IMR-90 (cell line): ENCODE results near the gene DIP2A. TPM values are rescaled to one million over a fixed set of nuclear protein-coding genes. Genes with fewer than 3 reads are reported as not detected.

Experiments
- ATAC-seq: fragments of 200-7000 bp; cut with Tn5 transposase; 2 replicates; pipeline ENCODE4 v1.9.1; 2020; ENCODE audit warnings: low read depth, mild to moderate bottlenecking, moderate library complexity
- BruUV-seq: library from RNA; stranded (reverse); fragments of 400-500 nt; replicated peaks from 2 replicates; lab custom pipeline; 2021; lab: Mats Ljungman, UMichigan
- CTCF ChIA-PET: fragments of 300-600 bp; formaldehyde crosslinking; extraction: SDS; loops from one replicate; lab custom pipeline; 2021; ENCODE audit warnings: antibody characterized with exemption; lab: Yijun Ruan, JAX
- POLR2A ChIA-PET: fragments of 300-600 bp; sonication (Branson Sonifier 250); formaldehyde crosslinking; loops from one replicate; lab custom pipeline; 2022; ENCODE audit warnings: antibody characterized with exemption; ENCODE audit not compliant: unreplicated experiment; lab: Charles Lee
- DNase-seq: peaks from one replicate; pipeline ENCODE4 v3.0.0; 2013
- H2AFZ ChIP-seq: replicated peaks from 2 replicates; pipeline ENCODE3; 2013; ENCODE audit warnings: low read length, mild to moderate bottlenecking; ENCODE audit not compliant: poor library complexity
- H2AK5ac ChIP-seq: 2 replicates; pipeline ENCODE4 v1.6.1; 2013; ENCODE audit warnings: low read depth, low read length, inconsistent platforms
- H2AK9ac ChIP-seq: replicated peaks from 2 replicates; pipeline ENCODE3; 2013; ENCODE audit warnings: mild to moderate bottlenecking, low read depth, low read length, moderate library complexity; ENCODE audit not compliant: poor library complexity
- H2BK120ac ChIP-seq: 2 replicates; pipeline ENCODE4 v1.6.1; 2013; ENCODE audit warnings: low read depth, low read length, inconsistent platforms
- H2BK15ac ChIP-seq: 3 replicates; pipeline ENCODE4 v1.6.1; 2013; ENCODE audit warnings: low read depth, low read length, inconsistent platforms
- H2BK20ac ChIP-seq: 2 replicates; pipeline ENCODE4 v1.6.1; 2013; ENCODE audit warnings: low read depth, mild to moderate bottlenecking, inconsistent platforms, low read length, moderate library complexity
- H2BK5ac ChIP-seq: 2 replicates; pipeline ENCODE4 v1.6.1; 2013; ENCODE audit warnings: mild to moderate bottlenecking, low read depth, low read length, inconsistent platforms; ENCODE audit not compliant: poor library complexity, severe bottlenecking
- H3K14ac ChIP-seq: replicated peaks from 2 replicates; pipeline ENCODE4 v1.6.1; 2013; ENCODE audit warnings: low read depth, low read length, inconsistent platforms
- H3K18ac ChIP-seq: 2 replicates; pipeline ENCODE4 v1.6.1; 2013; ENCODE audit warnings: low read depth, low read length, control low read depth
- H3K23ac ChIP-seq: 2 replicates; pipeline ENCODE4 v1.6.1; 2013; ENCODE audit warnings: low read depth, low read length, inconsistent platforms
- H3K27ac ChIP-seq: 2 replicates; pipeline ENCODE4 v1.5.1; 2013; ENCODE audit warnings: mild to moderate bottlenecking, control low read depth, low read length; ENCODE audit not compliant: insufficient read depth
- H3K27me3 ChIP-seq: 2 replicates; pipeline ENCODE4 v1.6.1; 2013; ENCODE audit warnings: low read length; ENCODE audit not compliant: control insufficient read depth, insufficient read depth
- H3K36me3 ChIP-seq: 2 replicates; pipeline ENCODE4 v1.6.1; 2013; ENCODE audit warnings: low read length, mixed read lengths; ENCODE audit not compliant: control insufficient read depth, insufficient read depth
- H3K4ac ChIP-seq: 2 replicates; pipeline ENCODE4 v1.6.1; 2013; ENCODE audit warnings: low read depth, low read length, inconsistent platforms
- H3K4me1 ChIP-seq: 2 replicates; pipeline ENCODE4 v1.6.1; 2013; ENCODE audit warnings: low read length, mixed read lengths; ENCODE audit not compliant: control insufficient read depth, insufficient read depth
- H3K4me2 ChIP-seq: 2 replicates; pipeline ENCODE4 v1.6.1; 2013; ENCODE audit warnings: low read depth, mild to moderate bottlenecking, control low read depth, low read length, moderate library complexity
- H3K4me3 ChIP-seq: 2 replicates; pipeline ENCODE4 v1.5.1; 2013; ENCODE audit warnings: low read depth, mild to moderate bottlenecking, control low read depth, low read length, moderate library complexity; ENCODE audit not compliant: insufficient read depth
- H3K56ac ChIP-seq: 2 replicates; pipeline ENCODE4 v1.6.1; 2013; ENCODE audit warnings: low read length, inconsistent platforms; ENCODE audit not compliant: insufficient read depth; ENCODE audit errors: extremely low read depth
- H3K79me1 ChIP-seq, 2 experiments: 2 replicates each; pipeline ENCODE4 v1.6.1; 2013; ENCODE audit warnings: low read length in 2 of 2, inconsistent platforms in 1 of 2, low read depth in 1 of 2
- H3K9ac ChIP-seq: 2 replicates; pipeline ENCODE4 v1.6.1; 2013; ENCODE audit warnings: low read depth, low read length, control low read depth
- H3K9me1 ChIP-seq: 2 replicates; pipeline ENCODE4 v1.6.1; 2013; ENCODE audit warnings: low read length, inconsistent platforms; ENCODE audit not compliant: insufficient read depth
- H3K9me3 ChIP-seq: 2 replicates; pipeline ENCODE4 v1.6.1; 2013; ENCODE audit warnings: low read length; ENCODE audit not compliant: control insufficient read depth, insufficient read depth
- H4K20me1 ChIP-seq: 2 replicates; pipeline ENCODE4 v1.6.1; 2013; ENCODE audit warnings: low read length, inconsistent platforms; ENCODE audit not compliant: insufficient read depth
- H4K5ac ChIP-seq: 2 replicates; pipeline ENCODE4 v1.6.1; 2013; ENCODE audit warnings: mild to moderate bottlenecking, low read depth, low read length, control low read depth
- H4K8ac ChIP-seq, 2 experiments: 2 replicates each; pipeline ENCODE4 v1.6.1; 2013; ENCODE audit warnings: low read depth in 2 of 2, low read length in 2 of 2, control low read depth in 1 of 2, inconsistent platforms in 1 of 2
- H4K91ac ChIP-seq: 2 replicates; pipeline ENCODE4 v1.6.1; 2013; ENCODE audit warnings: low read depth, low read length, inconsistent platforms; ENCODE audit not compliant: insufficient read depth
- BHLHE40 ChIP-seq: fragments of 150-350 bp; IDR thresholded peaks from 2 replicates; pipeline ENCODE4 v1.6.1; 2016; ENCODE audit warnings: mild to moderate bottlenecking, low read depth, low read length
- CEBPB ChIP-seq: IDR thresholded peaks from 2 replicates; pipeline ENCODE4 v1.6.1; 2012; ENCODE audit warnings: low read depth, low read length, improper control_type of control experiment
- CHD1 ChIP-seq: IDR thresholded peaks from 2 replicates; pipeline ENCODE4 v1.6.1; 2012; ENCODE audit warnings: low read depth, low read length, improper control_type of control experiment
- ELK1 ChIP-seq: fragments of 150-350 bp; IDR thresholded peaks from 2 replicates; pipeline ENCODE4 v1.6.1; 2016; ENCODE audit warnings: low read depth, mild to moderate bottlenecking, low read length, moderate library complexity, borderline replicate concordance
- MAFK ChIP-seq: IDR thresholded peaks from 2 replicates; pipeline ENCODE4 v1.6.1; 2012; ENCODE audit warnings: low read depth, low read length, improper control_type of control experiment
- MAZ ChIP-seq: IDR thresholded peaks from 2 replicates; pipeline ENCODE4 v1.6.1; 2012; ENCODE audit warnings: low read depth, mild to moderate bottlenecking, low read length, improper control_type of control experiment, moderate library complexity, borderline replicate concordance
- NFE2L2 ChIP-seq: fragments of 150-350 bp; IDR thresholded peaks from 2 replicates; pipeline ENCODE4 v1.6.1; 2016; ENCODE audit warnings: low read depth, mild to moderate bottlenecking, low read length
- POLR2A ChIP-seq: IDR thresholded peaks from 2 replicates; pipeline ENCODE4 v1.6.1; 2012; ENCODE audit warnings: mild to moderate bottlenecking, low read depth, low read length
- RAD21 ChIP-seq: IDR thresholded peaks from 2 replicates; pipeline ENCODE4 v1.6.1; 2012; ENCODE audit warnings: low read length, improper control_type of control experiment
- WGBS, 2 experiments: methylation state at CpG; one replicate each; pipeline versions ENCODE4 v1.1.5 to v1.1.7; 2013; ENCODE audit warnings: missing lambda C conversion rate in 2 of 2; ENCODE audit not compliant: insufficient read length in 1 of 2; ENCODE audit errors: extremely low coverage in 2 of 2; 5-methylcytosine and 5-hydroxymethylcytosine counted together
- dilution Hi-C: fragments of 300-500 bp; cut with HindIII; formaldehyde crosslinking; loops from one replicate; pipeline ENCODE4 v1.14.3; 2018; ENCODE audit warnings: low sequenced_read_pairs; ENCODE audit not compliant: unreplicated experiment
- in situ Hi-C: fragments of 300-500 bp; cut with MboI; formaldehyde crosslinking; loops from 3 replicates; pipeline ENCODE4 v1.14.3; 2019; ENCODE audit warnings: low sequenced_read_pairs, inconsistent platforms, mixed read lengths
- intact Hi-C: fragments of 100-400 bp; cut with micrococcal nuclease; formaldehyde crosslinking; loops from 2 replicates; pipeline ENCODE4 v1.10.0; 2022
- polyA plus RNA-seq, 3 experiments: library from polyadenylated mRNA; depleted of rRNA; stranded (reverse); fragments of >200 nt; gene quantifications; 2 replicates each; pipeline ENCODE4 v1.2.3, GENCODE V29; 2012; ENCODE audit warnings: low replicate concordance in 1 of 3
- total RNA-seq: library from RNA; depleted of rRNA; stranded (reverse); fragments of >200 nt; gene quantifications from 2 replicates; pipeline ENCODE4 v1.2.3, GENCODE V29; 2012

The DIP2A gene
- total and polyA plus RNA-seq, 2 of the 4 experiments (the other 2 are of a cell fraction): 17.9 to 24.3 TPM

- no peak overlapping the region for H2BK15ac ChIP-seq
- no peak overlapping the region for H4K5ac ChIP-seq
- no peaks in the 10 kb centered on the region for H3K9me1 ChIP-seq
- H3K4me3 ChIP-seq: no peak overlapping the region
- H3K9ac ChIP-seq: no peak overlapping the region
- no peak overlapping the region for H3K4ac ChIP-seq
- H3K9me3 ChIP-seq: no peaks in the 10 kb centered on the region
- H2BK120ac ChIP-seq: no peak overlapping the region
- H3K14ac ChIP-seq: no peak overlapping the region
- H3K27ac ChIP-seq: no peak overlapping the region
- no peaks in the 10 kb centered on the region for H3K27me3 ChIP-seq
- dilution Hi-C loops: no loop called here
- DNase-seq: no peak
- no peak overlapping the region for H4K8ac ChIP-seq
- no peak overlapping the region for H3K56ac ChIP-seq
- H2AK5ac ChIP-seq: no peak overlapping the region
- no peak overlapping the region for H3K23ac ChIP-seq
- H3K4me1 ChIP-seq: no peaks in the 10 kb centered on the region
- H4K91ac ChIP-seq: no peak overlapping the region
- H3K79me1 ChIP-seq: no peaks in the 10 kb centered on the region
- WGBS, 2 experiments: 100% methylated on average over 3 of the region's 16 CpGs; no CpG with 5 or more reads in 1 of the 2 experiments
- no peak overlapping the region for H2AFZ ChIP-seq
- no peak overlapping the region for H3K18ac ChIP-seq
- intact Hi-C loops: no loop called here
- in situ Hi-C loops: no loop called here
- H4K20me1 ChIP-seq: no peaks in the 10 kb centered on the region
- ChIA-PET POLR2A (no interaction called here), CTCF (no interaction called here)
- H3K36me3 ChIP-seq: peaks cover 39% of the 10 kb centered on the region
- no peak for TF ChIP-seq CEBPB
- no peak for TF ChIP-seq MAFK
- TF ChIP-seq NFE2L2: no peak
- no peak for TF ChIP-seq CHD1
- no peak for TF ChIP-seq RAD21
- no peak for TF ChIP-seq BHLHE40
- no peak for TF ChIP-seq POLR2A
- no peak for TF ChIP-seq MAZ
- no peak for TF ChIP-seq ELK1
- BruUV-seq: no TSS peak
- H2AK9ac ChIP-seq: peak overlapping the region; percentile 53
- no peak overlapping the region for H3K4me2 ChIP-seq
- H2BK20ac ChIP-seq: no peak overlapping the region
- ATAC-seq: no peak
- no peak overlapping the region for H2BK5ac ChIP-seq
These were observed 38.2 kb upstream of the DIP2A start for GRCh38 chr21:46420241-46421190.
